LoVo (cell line): ENCODE data around the gene ATF2.
"Not testable (repeated sequence)": the region's sequence is repeated elsewhere in the genome, so short reads cannot be mapped to it uniquely, and the experiment has no call there.

ENCODE experiments used
- DNase-seq: peaks from one replicate; pipeline ENCODE4 v3.0.0-alpha.2; 2016; ENCODE audit warnings: low spot score

ATF2 gene

DNA sequence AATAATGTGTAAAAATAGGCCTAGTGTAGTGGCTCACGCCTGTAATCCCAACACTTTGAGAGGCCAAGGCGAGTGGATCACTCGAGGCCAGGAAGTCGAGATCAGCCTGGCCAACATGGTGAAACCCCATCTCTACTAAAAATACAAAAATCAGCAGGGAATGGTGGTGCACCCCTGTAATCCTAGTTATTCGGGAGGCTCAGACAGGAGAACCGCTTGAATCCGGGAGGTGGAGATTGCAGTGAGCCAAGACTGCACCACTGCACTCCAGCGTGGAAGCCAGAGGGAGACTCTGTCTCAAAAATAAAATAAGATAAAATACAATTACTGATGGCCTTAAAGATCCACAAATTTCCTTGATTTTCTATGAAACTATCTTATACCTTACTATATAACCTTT, 3.8 kb downstream of the ATF2 start:
- DNase-seq: no peak

- DNase-seq: no peak
These were observed 9.1 kb downstream of the ATF2 start for GRCh38 chr2:175158894-175159293.

- peak; percentile 38 for DNase-seq
These were observed 11.5 kb downstream of the ATF2 start for GRCh38 chr2:175156534-175156933.

DNA sequence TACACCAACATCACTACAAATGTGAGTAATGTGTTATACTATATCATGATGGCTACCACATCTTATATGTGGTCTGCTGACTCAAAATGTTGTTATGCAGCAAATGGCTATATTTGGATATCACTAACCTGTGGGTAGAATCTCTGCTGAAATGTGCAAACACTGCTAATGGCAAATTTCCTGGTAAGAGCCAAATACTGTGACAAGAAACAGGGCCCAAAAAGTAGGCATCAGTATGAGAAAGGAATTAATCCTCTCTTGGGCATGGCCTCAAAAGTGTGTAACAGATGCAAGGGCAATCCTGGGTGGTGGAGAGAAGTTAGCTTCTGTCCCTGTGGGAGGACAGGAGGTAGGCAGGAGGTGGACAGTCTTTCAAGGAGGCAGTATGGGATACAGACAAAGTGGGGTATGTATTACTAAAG, 13.3 kb downstream of the ATF2 start:
- DNase-seq: peak; percentile 14

DNA sequence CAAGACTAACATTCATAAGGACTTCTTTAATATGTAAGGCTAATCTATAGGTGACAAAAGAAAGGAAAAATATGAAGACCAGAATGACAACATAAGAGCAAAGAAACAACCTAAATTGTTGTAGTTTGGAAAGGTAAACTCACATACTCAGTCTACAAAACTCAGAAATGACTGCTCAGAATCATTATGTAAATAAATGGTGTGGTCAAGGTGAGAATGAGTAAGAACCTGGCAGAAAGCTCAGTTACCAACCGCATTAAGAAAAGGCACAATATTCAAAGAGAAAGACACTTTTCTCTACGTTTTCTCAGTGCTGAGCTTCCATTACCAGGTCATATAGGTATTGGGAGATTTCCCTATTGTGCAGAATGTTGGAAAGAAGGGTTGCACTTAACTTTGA, 15.8 kb downstream of the ATF2 start:
- no peak for DNase-seq

- no peak for DNase-seq
These were observed 16.2 kb downstream of the ATF2 start for GRCh38 chr2:175151791-175152190.

DNA sequence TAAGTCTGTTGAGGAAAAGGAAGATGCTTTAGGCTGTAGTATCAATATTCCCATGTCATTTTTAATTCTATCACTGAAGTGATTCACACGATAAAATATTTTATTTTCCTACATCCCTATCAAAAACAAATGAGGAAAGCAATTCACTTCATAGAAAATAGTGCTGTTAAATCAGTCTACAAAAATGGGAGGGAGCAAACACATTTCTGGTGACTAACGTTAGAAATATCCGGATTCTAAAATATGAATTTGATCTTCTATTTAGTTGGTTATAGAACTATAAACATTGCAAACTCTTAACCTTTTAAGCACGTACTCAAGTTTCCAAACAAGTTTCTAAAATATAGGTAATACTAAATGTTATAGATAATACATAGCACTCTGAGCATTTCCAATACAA, 20.8 kb downstream of the ATF2 start:
- no peak for DNase-seq

GRCh38 chr2:175143678-175144077, 24.3 kb downstream of the ATF2 start:
- no peak for DNase-seq

DNA sequence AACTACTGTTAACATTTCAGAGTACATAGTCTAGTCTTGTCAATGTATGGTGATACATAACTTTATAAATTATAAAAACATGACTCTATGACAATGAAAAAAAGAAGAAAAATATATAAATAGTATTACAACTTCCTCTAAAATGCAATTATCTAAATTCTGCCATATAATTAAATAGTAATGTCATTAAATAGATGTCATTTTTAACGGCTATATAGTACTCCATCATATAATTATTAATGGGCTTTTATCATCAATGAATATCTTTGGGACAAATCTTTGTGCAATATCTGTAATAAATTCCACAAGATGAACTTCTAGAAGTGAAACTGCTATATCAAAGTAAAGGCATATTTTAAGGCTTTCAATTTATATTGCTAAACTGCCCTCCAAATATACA, 24.8 kb downstream of the ATF2 start:
- no peak for DNase-seq

DNA sequence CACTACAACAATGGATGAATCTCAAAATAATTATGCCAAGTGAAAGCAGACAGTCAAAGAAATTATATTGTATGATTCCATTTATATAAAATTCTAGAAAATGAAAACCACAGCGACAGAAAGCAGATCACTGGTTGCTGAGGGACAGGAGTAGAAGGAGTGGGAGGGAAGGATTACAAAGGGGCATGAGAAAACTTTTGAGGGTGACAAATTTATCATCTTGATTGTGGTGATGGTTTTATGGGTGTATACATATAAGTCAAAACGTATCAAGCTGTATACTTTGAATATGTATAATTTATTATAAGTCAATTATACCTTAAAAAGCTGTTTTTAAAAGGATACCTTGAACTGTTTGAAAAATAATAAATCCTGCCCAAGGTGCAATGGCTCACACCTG, 27.7 kb downstream of the ATF2 start:
- DNase-seq: no peak

DNA sequence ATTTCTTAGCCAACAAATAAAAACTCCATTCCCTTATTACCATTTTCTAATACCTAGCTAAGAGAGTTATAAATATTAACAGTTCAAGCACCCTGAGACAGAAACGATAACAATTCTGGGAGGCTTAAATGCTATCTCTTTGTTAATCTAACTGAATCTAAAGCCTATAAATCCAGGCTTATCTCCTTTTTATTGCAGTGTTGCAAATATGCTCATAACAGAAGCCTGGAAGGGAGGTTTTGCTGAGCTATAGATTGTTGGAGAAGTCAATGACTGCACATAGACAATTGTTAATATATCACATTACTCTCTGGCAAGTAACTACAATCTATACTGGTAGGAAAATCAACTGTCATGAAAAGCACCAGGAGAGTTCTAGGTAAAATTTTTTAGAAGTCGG, 30.2 kb downstream of the ATF2 start:
- DNase-seq: no peak

DNA sequence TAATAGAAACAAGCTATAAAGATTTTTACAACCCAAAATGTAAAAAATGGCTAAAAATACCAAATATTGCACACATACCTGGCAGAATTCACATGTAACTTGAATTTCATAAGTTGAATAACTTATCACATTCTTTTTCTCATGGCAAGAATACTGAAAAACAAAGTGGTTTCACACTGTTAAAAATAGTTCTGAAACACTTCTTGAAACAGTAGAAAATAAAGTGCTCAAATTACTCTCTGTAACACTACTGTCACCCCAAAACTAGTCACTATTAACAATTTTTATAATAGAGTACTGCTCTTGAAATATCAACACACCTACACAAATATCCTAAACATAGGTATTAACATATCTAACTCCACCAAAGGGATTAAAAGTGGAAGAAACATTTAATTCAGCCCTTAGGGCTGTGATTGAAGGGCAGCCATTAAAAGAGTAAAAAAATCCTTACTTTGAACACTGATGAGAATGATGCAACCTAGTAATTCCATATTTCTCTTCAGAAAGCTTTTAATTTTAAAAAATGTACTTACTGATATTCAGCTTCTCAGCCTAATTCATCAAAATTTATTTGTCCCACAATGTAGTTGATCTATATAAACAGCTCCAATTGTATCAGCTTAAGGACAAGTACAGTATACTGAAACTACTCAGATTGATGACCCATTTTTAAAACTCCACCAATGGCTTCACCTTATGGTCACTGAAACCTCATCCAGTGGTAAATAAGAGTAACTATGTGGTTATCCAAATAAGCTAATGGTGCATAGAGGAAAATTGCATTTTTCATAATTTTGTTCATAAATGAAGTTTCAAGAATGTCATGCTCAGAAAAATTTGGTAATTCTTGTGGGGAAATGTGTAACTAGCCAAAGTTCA, 31.4 kb downstream of the ATF2 start:
- DNase-seq: no peak

DNA sequence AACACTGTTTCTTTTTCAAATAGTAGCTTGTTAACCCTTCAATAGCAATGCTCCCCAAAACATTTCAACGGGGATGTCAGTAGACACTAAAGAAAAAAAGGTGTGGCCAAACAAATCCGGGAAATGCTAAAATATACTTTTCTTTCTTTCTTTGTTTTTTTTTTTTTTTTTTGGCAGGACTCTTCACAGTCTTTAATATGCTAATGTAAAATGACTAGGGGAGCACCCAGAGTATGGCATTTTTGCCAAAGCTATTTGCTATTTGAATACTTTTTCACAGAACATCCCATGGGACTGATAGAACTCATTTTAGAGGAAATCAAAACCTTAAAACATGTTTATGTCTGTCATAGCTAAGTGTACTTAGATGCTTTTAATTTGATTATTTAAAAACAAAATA, 32.1 kb downstream of the ATF2 start:
- no peak for DNase-seq

DNA sequence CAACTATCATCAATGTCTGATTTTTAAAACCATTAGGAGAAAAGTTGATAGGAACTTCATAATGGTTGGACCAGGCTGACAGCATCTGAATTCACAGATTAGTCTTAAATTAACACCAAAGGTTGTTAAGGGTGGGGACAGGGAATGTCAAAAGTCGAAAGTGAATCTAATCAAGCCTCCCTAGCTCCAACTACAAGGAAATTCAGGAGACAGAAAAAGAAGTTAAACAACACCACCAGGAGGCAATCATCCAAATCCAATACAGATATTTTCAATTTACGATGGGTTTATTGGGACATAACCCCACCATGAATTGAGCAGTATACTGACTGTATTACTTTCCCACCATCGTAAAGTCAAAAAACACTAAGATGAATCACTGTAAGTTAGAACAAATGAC, 32.8 kb downstream of the ATF2 start:
- DNase-seq: no peak

GRCh38 chr2:175131252-175131651, 36.8 kb downstream of the ATF2 start:
- no peak for DNase-seq

GRCh38 chr2:175126661-175127060, 41.3 kb downstream of the ATF2 start:
- DNase-seq: no peak

- no peak for DNase-seq
These were observed 44.7 kb downstream of the ATF2 start for GRCh38 chr2:175123254-175123653.

- DNase-seq: peak; percentile 29
These were observed 56.8 kb downstream of the ATF2 start for GRCh38 chr2:175111200-175111657.

- not testable (repeated sequence) for DNase-seq
These were observed 59.9 kb downstream of the ATF2 start for GRCh38 chr2:175108091-175108490.

DNA sequence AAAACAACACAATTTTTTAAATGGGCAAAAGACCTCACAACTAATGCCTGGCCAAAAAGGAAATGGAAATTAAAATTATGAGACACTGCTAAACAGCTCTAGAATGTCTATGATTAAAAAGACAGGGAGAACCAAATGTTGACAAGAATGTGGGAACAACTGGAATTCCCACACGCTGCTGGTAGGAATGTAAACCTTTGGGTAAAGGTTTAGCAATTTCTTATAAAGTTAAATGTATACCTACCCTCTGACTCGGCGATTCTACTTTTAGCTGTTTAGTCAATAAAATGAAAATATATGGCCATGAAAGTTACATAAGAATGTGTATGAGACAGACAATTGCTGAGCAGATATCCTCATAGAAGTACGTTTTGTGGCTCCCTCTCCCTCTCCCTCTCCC, 60.9 kb downstream of the ATF2 start:
- DNase-seq: no peak

DNA sequence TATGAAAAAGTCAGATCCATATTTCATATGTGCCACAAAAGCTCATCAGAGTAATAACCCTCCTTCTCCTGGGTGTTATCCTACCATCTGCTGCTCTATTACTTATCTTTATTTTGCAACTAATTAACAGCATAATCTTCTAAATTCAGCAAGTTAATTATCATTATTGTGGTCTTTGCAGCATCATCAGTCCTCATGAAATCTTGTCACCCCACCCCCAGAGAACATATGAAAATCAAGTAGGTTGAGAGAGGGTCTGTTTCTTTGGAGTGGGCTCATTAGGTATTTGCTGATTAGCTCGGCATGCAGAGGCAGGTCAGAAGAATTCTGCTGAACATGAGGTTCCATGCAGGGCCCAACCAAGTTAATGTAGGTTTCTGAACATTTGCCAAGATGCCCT, 64.8 kb downstream of the ATF2 start:
- DNase-seq: no peak

- no peak for DNase-seq
These were observed 66.5 kb downstream of the ATF2 start for GRCh38 chr2:175101514-175101913.

DNA sequence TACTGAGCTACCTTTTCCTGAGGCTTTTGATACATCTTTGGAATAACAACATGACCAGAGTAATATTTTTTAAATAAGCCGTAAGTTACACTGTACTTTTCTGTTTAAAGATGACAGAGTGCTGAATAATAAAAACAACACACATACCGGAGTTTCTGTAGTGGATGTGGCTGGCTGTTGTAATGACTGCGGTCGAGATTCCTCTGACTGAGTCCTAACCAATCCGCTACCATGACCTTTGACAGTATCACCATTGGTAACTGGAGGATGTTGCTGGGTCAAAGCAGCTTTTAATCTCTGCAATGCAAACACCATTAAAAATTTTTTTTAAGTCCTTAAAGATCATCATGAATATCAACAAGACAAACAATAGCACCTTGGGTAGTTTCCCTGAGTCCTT, 70.7 kb downstream of the ATF2 start:
- no peak for DNase-seq

DNA sequence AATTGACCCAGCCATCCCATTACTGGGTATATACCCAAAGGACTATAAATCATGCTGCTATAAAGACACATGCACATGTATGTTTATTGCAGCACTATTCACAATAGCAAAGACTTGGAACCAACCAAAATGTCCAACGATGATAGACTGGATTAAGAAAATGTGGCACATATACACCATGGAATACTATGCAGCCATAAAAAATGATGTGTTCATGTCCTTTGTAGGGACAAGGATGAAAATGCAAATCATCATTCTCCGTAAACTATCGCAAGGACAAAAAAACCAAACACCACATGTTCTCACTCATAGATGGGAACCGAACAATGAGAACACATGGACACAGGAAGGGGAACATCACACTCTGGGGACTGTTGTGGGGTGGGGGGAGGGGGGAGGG, 83.9 kb downstream of the ATF2 start:
- DNase-seq: not testable (repeated sequence)
